Activated CD4-positive, alpha-beta memory T cell treated with anti-CD3 and anti-CD28 coated beads for 36 hours (primary cell): ENCODE measurements around the gene TMC3. TPM values are rescaled to one million over a fixed set of nuclear protein-coding genes. Genes with fewer than 3 reads are reported as not detected.

ENCODE experiments used
- CTCF ChIA-PET: fragments of 350-600 bp; sonication (Branson Sonifier 250); formaldehyde crosslinking; loops from one replicate; lab custom pipeline; 2021; ENCODE audit warnings: antibody characterized with exemption, inconsistent platforms; lab: Charles Lee
- POLR2A ChIA-PET: fragments of 350-600 bp; sonication (Branson Sonifier 250); formaldehyde crosslinking; loops from one replicate; lab custom pipeline; 2021; ENCODE audit warnings: antibody characterized with exemption; lab: Charles Lee
- DNase-seq: peaks from one replicate; pipeline ENCODE4 v3.0.0-alpha.2; 2020
- H3K27ac Mint-ChIP-seq: one replicate; pipeline ENCODE4 v1.8.0; 2021; ENCODE audit warnings: mixed read lengths
- H3K27me3 Mint-ChIP-seq: one replicate; pipeline ENCODE4 v1.8.0; 2021; ENCODE audit warnings: mixed read lengths
- H3K36me3 Mint-ChIP-seq: one replicate; pipeline ENCODE4 v1.8.0; 2021; ENCODE audit warnings: mixed read lengths
- H3K4me1 Mint-ChIP-seq: one replicate; pipeline ENCODE4 v1.8.0; 2021; ENCODE audit warnings: low read depth, mixed read lengths
- H3K4me3 Mint-ChIP-seq: one replicate; pipeline ENCODE4 v1.8.0; 2021; ENCODE audit warnings: mild to moderate bottlenecking, mixed read lengths
- H3K9me3 Mint-ChIP-seq: one replicate; pipeline ENCODE4 v1.8.0; 2021; ENCODE audit warnings: mixed read lengths
- intact Hi-C: fragments of 100-400 bp; cut with micrococcal nuclease; formaldehyde crosslinking; loops from one replicate; pipeline ENCODE4 v1.15.1; 2023
- total RNA-seq, 2 experiments: library from RNA; stranded (reverse); gene quantifications; one replicate each; pipeline ENCODE4 v1.2.3, GENCODE V29; 2021

Gene TMC3
- total RNA-seq, 2 experiments from 2014 or later = not detected

DNA sequence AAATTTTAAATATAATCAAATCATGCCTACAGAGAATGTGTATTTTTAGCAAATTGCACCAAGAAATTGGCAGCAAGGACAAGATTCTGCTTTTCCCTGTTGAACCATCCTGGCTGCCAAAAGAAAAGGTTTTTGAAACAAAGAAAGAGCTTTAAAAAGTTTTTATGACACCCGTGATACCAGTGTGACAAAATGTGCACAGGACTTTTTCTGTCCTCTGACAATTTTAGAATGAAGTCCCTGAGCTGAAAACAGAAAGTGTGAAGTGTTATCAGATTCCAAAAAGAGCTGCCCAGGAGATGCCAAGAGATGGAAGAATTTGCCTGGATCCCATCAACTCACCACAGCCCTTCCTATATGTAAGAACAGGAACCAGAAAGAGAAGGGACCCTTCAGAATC is 33.2 kb upstream of the TMC3 start:
- intact Hi-C loops = no loop called here
- Mint-ChIP-seq H3K27me3 (peaks cover 8% of the 10 kb centered on the region), H3K4me1 (peaks cover 5% of the 10 kb centered on the region), H3K4me3 (no peak overlapping the region), H3K36me3 (no peaks in the 10 kb centered on the region), H3K9me3 (no peaks in the 10 kb centered on the region), H3K27ac (no peak overlapping the region)
- ChIA-PET POLR2A (interaction anchor here (0.5 to 1.7 kb wide), 2 partner anchors 9 to 138 kb away, joined by 4 to 8 read pairs; no protein-coding TSS in a partner anchor), CTCF (interaction anchor here (0.7 to 3.3 kb wide), 4 partner anchors 31 to 727 kb away, joined by 3 to 12 read pairs (median 6); no protein-coding TSS in a partner anchor)
- no peak for DNase-seq

DNA sequence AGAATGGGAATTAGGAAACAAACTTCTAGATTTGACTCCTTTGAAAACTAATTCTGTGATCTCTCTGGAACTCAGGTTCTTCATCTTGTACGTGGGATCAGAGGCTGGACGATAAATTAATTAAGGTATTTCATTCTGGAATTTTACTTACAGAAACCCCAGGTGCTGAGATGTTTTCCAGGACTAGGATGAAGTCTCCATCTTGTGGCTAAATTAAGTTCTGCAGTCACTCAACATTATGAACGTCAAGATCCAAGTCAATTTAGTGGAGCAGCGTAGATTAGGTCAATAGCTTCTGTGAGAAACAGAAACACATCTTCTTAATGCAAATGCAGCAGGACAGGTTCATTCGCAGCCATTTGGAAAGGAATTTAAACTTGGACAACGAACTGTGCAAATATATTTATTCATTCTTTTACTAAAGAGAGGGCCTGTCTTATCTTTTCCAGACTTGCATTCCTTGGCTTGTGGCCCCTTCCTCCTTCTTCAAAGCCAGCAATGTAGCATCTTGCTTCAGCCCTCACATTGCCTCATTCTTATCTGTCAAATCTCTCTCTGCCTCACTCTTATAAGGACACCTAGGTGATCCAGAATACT is 26.7 kb upstream of the TMC3 start:
- intact Hi-C loops = loop anchor here (1.0 to 2.0 kb wide), 3 partner anchors 104 to 134 kb away; no protein-coding TSS in a partner anchor
- Mint-ChIP-seq H3K36me3 (no peaks in the 10 kb centered on the region), H3K27me3 (no peaks in the 10 kb centered on the region), H3K9me3 (no peaks in the 10 kb centered on the region), H3K4me1 (no peaks in the 10 kb centered on the region), H3K27ac (no peak overlapping the region), H3K4me3 (no peak overlapping the region)
- ChIA-PET CTCF (interaction anchor here (0.5 to 7.1 kb wide), 19 partner anchors 9 to 1449 kb away, joined by 3 to 121 read pairs (median 3); no protein-coding TSS in a partner anchor), POLR2A (no interaction called here)
- DNase-seq = no peak

- Mint-ChIP-seq H3K4me3 (no peak overlapping the region), H3K27ac (no peak overlapping the region), H3K27me3 (no peaks in the 10 kb centered on the region), H3K36me3 (no peaks in the 10 kb centered on the region), H3K9me3 (no peaks in the 10 kb centered on the region), H3K4me1 (no peaks in the 10 kb centered on the region)
- POLR2A ChIA-PET = no interaction called here
- intact Hi-C loops = loop anchor here (10.0 kb wide), 1 partner anchor 64 kb away; no protein-coding TSS in a partner anchor
- CTCF ChIA-PET = interaction anchor here (0.6 to 7.1 kb wide), 11 partner anchors 9 to 839 kb away, joined by 3 to 121 read pairs (median 4); no protein-coding TSS in a partner anchor
- no peak for DNase-seq
These were observed 25.0 kb upstream of the TMC3 start for GRCh38 chr15:81398910-81399551.

DNA sequence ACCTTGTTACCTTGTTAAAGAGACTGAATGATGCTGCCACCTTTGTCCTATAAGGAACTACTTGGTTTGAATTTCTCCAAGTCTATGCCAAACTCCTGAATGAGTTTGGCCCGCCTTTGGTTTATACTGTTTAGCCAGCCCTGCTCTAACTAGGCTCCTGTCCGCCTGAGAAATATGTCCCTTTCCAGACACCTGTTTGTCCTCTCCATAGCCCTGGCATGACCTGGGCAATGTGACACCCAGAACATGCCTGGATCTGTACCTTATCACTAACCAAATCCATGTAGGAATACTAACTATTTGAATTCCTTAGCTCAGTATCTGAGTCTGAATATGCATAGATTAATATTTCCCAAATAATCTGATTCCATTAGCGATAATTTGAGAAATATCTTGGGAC is 24.4 kb upstream of the TMC3 start:
- ChIA-PET POLR2A (no interaction called here), CTCF (interaction anchor here (1.1 to 7.1 kb wide), 6 partner anchors 9 to 292 kb away, joined by 3 to 121 read pairs (median 14); no protein-coding TSS in a partner anchor)
- intact Hi-C loops = loop anchor here (10.0 kb wide), 1 partner anchor 64 kb away; no protein-coding TSS in a partner anchor
- no peaks in the 10 kb centered on the region for H3K4me1 Mint-ChIP-seq
- no peak for DNase-seq
- H3K9me3 Mint-ChIP-seq = no peaks in the 10 kb centered on the region
- H3K27me3 Mint-ChIP-seq = no peaks in the 10 kb centered on the region
- no peak overlapping the region for H3K27ac Mint-ChIP-seq
- no peaks in the 10 kb centered on the region for H3K36me3 Mint-ChIP-seq
- H3K4me3 Mint-ChIP-seq = no peak overlapping the region

- POLR2A ChIA-PET = no interaction called here
- Mint-ChIP-seq H3K4me1 (no peaks in the 10 kb centered on the region), H3K27ac (no peak overlapping the region), H3K9me3 (no peaks in the 10 kb centered on the region), H3K36me3 (no peaks in the 10 kb centered on the region), H3K4me3 (no peak overlapping the region), H3K27me3 (no peaks in the 10 kb centered on the region)
- intact Hi-C loops = loop anchor here (10.0 kb wide), 1 partner anchor 60 kb away; no protein-coding TSS in a partner anchor
- DNase-seq = no peak
- CTCF ChIA-PET = interaction anchor here (0.5 to 3.7 kb wide), 5 partner anchors 14 to 1853 kb away, joined by 3 to 23 read pairs (median 3); no protein-coding TSS in a partner anchor
These were observed 20.6 kb upstream of the TMC3 start for GRCh38 chr15:81394603-81395002.

- POLR2A ChIA-PET = no interaction called here
- Mint-ChIP-seq H3K27me3 (no peaks in the 10 kb centered on the region), H3K9me3 (no peaks in the 10 kb centered on the region), H3K36me3 (no peaks in the 10 kb centered on the region), H3K4me3 (no peak overlapping the region), H3K27ac (no peak overlapping the region), H3K4me1 (no peaks in the 10 kb centered on the region)
- intact Hi-C loops = loop anchor here (10.0 kb wide), 1 partner anchor 57 kb away; no protein-coding TSS in a partner anchor
- CTCF ChIA-PET = interaction anchor here (0.7 to 1.3 kb wide), 3 partner anchors 118 to 126 kb away, joined by 3 to 5 read pairs (median 3); no protein-coding TSS in a partner anchor
- no peak for DNase-seq
These were observed 17.6 kb upstream of the TMC3 start for GRCh38 chr15:81391657-81392056.

GRCh38 chr15:81388436-81388770 is 14.4 kb upstream of the TMC3 start:
- no peak for DNase-seq
- ChIA-PET CTCF (interaction anchor here (1.1 to 2.3 kb wide), 3 partner anchors 12 to 282 kb away, joined by 3 to 12 read pairs (median 9); no protein-coding TSS in a partner anchor), POLR2A (no interaction called here)
- intact Hi-C loops = loop anchor here (2.0 kb wide), 1 partner anchor 24 kb away; no protein-coding TSS in a partner anchor
- Mint-ChIP-seq H3K27ac (no peak overlapping the region), H3K4me3 (no peak overlapping the region), H3K9me3 (no peaks in the 10 kb centered on the region), H3K36me3 (no peaks in the 10 kb centered on the region), H3K4me1 (peaks cover 4% of the 10 kb centered on the region), H3K27me3 (no peaks in the 10 kb centered on the region)

DNA sequence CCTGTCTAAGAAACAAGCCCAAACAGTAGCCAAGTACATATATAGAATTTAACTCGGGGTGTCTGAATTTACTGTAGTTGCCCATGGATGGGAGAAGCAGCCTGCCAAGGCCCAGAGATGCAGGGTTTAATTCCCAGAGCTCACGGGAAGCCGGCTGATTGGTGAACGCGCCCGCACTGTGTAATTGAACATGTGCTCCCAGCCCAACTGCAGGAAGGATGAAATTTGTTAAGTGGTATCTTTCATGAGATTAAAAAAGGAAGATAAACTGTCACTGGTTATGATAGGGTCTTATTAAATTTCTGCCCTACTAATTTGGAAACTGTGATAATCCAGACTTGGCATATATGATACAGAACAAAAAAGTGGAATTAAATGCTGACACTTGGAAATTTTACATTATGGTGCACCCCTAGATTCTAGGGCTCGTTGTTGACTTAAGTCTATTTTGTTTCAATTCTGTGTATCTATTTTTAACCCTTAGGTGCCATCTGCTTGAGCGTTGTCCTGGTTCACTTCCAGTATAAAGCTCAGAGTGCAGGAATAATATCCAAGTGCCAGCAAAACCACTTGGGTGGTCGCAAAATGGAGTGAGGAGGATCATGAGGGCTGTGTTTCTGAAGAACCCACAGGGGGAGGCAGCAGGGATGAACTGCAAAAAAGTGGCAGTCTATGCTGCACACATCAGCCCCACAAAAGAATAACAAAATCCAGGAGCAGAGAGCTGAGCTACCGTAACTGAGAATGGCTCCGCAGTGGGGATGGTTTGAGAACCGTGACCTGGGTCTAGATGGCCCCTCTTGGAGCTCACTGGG is 13.8 kb upstream of the TMC3 start:
- Mint-ChIP-seq H3K9me3 (no peaks in the 10 kb centered on the region), H3K4me1 (peaks cover 4% of the 10 kb centered on the region), H3K4me3 (no peak overlapping the region), H3K27me3 (no peaks in the 10 kb centered on the region), H3K36me3 (no peaks in the 10 kb centered on the region), H3K27ac (no peak overlapping the region)
- ChIA-PET POLR2A (no interaction called here), CTCF (interaction anchor here (1.1 to 2.3 kb wide), 2 partner anchors 121 to 281 kb away, joined by 3 to 12 read pairs; no protein-coding TSS in a partner anchor)
- DNase-seq = no peak
- intact Hi-C loops = loop anchor here (2.0 kb wide), 1 partner anchor 25 kb away; no protein-coding TSS in a partner anchor

DNA sequence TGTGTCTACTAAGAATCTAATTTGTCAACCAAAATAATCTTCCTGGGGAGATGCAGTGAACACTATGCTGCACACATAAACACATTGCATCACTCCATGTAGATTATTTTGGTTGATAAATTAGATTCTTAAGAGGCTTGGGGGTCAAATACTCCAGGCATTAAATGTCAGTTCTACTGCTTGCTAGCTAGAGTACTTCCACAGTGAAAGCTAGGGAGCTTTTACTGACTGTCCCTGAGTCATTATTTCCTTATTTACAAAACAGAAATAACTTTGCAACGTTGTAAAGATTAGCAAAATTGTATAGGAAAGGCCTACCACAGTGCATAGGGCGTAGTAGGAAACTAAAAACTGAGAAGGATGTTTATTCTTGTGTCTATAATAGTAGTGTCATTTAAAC is 12.9 kb upstream of the TMC3 start:
- CTCF ChIA-PET = no interaction called here
- intact Hi-C loops = no loop called here
- no peaks in the 10 kb centered on the region for H3K36me3 Mint-ChIP-seq
- H3K27me3 Mint-ChIP-seq = no peaks in the 10 kb centered on the region
- peaks cover 4% of the 10 kb centered on the region for H3K4me1 Mint-ChIP-seq
- H3K4me3 Mint-ChIP-seq = no peak overlapping the region
- no peaks in the 10 kb centered on the region for H3K9me3 Mint-ChIP-seq
- no peak overlapping the region for H3K27ac Mint-ChIP-seq
- POLR2A ChIA-PET = no interaction called here
- no peak for DNase-seq

DNA sequence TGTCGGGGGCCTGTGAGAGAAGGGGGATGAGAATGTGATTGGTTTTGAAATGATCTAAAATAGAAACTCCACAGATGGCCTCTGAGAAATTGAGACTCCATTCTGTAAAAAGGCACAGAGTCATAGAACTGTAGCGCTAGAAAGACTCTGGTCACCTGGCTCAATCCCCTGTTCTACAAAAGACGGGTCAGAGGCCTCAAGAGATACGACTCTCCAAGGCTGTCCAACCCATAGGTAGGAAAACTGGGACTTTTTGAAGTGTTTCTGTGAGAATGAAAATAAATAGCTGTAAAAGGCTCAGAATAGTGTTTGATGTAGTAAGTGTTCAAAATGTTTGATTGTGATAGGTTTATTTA is 11.7 kb upstream of the TMC3 start:
- ChIA-PET CTCF (no interaction called here), POLR2A (no interaction called here)
- Mint-ChIP-seq H3K36me3 (no peaks in the 10 kb centered on the region), H3K27me3 (no peaks in the 10 kb centered on the region), H3K4me3 (no peak overlapping the region), H3K4me1 (peaks cover 4% of the 10 kb centered on the region), H3K27ac (no peak overlapping the region), H3K9me3 (no peaks in the 10 kb centered on the region)
- DNase-seq = no peak
- intact Hi-C loops = no loop called here

DNA sequence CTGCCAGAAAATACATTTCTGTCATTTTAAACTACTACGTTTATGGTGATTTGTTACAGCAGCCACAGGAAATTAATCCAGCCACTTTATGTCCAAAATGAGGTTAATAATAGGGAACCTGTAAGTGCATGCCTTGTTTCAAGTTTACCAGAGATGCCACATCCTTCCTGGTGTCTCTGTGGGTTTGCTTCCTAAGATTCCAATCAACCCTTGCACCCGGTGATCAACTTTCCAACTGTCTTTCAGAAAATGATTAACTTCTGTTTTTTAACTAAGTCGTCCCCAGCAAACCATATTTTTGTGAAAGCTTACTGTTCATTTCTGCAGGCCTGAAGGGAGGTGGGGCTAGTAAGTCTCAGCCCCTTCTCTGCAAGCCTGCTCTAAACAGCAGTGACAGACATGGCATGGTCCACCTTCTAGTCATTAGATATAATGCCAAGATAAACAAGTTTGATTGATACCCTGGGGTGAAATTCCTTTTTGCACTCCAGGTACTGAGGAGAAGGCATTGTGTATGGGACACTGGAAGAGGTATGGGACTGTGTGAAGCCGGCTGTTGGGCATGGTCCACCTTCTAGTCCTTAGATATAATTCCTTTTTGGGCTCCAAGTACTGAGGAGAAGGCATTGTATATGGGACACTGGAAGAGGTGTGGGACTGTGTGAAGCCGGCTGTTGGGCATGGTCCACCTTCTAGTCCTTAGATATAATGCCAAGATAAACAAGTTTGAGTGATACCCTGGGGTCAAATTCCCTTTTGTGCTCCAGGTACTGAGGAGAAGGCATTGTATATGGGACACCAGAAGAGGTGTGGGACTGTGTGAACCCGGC is 11.1 kb upstream of the TMC3 start:
- Mint-ChIP-seq H3K36me3 (no peaks in the 10 kb centered on the region), H3K4me3 (no peak overlapping the region), H3K27ac (no peak overlapping the region), H3K9me3 (no peaks in the 10 kb centered on the region), H3K4me1 (peaks cover 4% of the 10 kb centered on the region), H3K27me3 (no peaks in the 10 kb centered on the region)
- CTCF ChIA-PET = no interaction called here
- no peak for DNase-seq
- intact Hi-C loops = no loop called here
- POLR2A ChIA-PET = no interaction called here
